ENCODE data around the gene RNF144A.
A peak's percentile ranks its signal among the peaks of the same experiment; 100 is the strongest.
"Not testable (repeated sequence)": the region's sequence is repeated elsewhere in the genome, so short reads cannot be mapped to it uniquely, and the experiment has no call there.

The RNF144A gene

GRCh38 chr2:6917071-6917760 is at the start of gene RNF144A:
TSS of gene RNF144A (plus strand) at chr2:6917412. CDS start at chr2:6996927, 79,515 bp downstream.
- DNase-seq: peak; percentile 78

- no peak for DNase-seq
Observed at GRCh38 chr2:6872394-6872793, 44.8 kb upstream of the RNF144A start.

GRCh38 chr2:6874032-6874431 is 43.2 kb upstream of the RNF144A start:
- no peak for DNase-seq

- no peak for DNase-seq
Observed at GRCh38 chr2:6876309-6876708, 40.9 kb upstream of the RNF144A start.

- DNase-seq: peak; percentile 49
Observed at GRCh38 chr2:6877402-6878304, 39.6 kb upstream of the RNF144A start, which contains the start of gene RSAD2. TSS of gene RSAD2 (plus strand) at chr2:6877777. CDS start at chr2:6877801, 24 bp downstream.

- DNase-seq: no peak
Observed at GRCh38 chr2:6878549-6878948, 38.7 kb upstream of the RNF144A start.

- no peak for DNase-seq
Observed at GRCh38 chr2:6879011-6879410, 38.2 kb upstream of the RNF144A start.

GRCh38 chr2:6880200-6880733 is 36.9 kb upstream of the RNF144A start:
- DNase-seq: peak; percentile 41

- DNase-seq: no peak
Observed at GRCh38 chr2:6881046-6881445, 36.2 kb upstream of the RNF144A start.

- DNase-seq: no peak
Observed at GRCh38 chr2:6881516-6881915, 35.7 kb upstream of the RNF144A start.

- no peak for DNase-seq
Observed at GRCh38 chr2:6883448-6884122, 33.6 kb upstream of the RNF144A start.

GRCh38 chr2:6885551-6885950 is 31.7 kb upstream of the RNF144A start:
- DNase-seq: no peak

GRCh38 chr2:6885968-6886367 is 31.2 kb upstream of the RNF144A start:
- no peak for DNase-seq

- no peak for DNase-seq
Observed at GRCh38 chr2:6887751-6888192, 29.4 kb upstream of the RNF144A start.

GRCh38 chr2:6888724-6889123 is 28.5 kb upstream of the RNF144A start:
- DNase-seq: no peak

GRCh38 chr2:6893876-6894482 is 23.2 kb upstream of the RNF144A start:
- DNase-seq: no peak

GRCh38 chr2:6896930-6897759 is 20.1 kb upstream of the RNF144A start:
- no peak for DNase-seq

GRCh38 chr2:6902581-6902980 is 14.6 kb upstream of the RNF144A start:
- DNase-seq: not testable (repeated sequence)

GRCh38 chr2:6905668-6906067 is 11.5 kb upstream of the RNF144A start:
- no peak for DNase-seq

- no peak for DNase-seq
Observed at GRCh38 chr2:6906165-6906741, 11.0 kb upstream of the RNF144A start.

GRCh38 chr2:6908291-6908690 is 8.9 kb upstream of the RNF144A start:
- DNase-seq: no peak
